ENCODE measurements around the gene ARPC2.

Gene ARPC2

DNA sequence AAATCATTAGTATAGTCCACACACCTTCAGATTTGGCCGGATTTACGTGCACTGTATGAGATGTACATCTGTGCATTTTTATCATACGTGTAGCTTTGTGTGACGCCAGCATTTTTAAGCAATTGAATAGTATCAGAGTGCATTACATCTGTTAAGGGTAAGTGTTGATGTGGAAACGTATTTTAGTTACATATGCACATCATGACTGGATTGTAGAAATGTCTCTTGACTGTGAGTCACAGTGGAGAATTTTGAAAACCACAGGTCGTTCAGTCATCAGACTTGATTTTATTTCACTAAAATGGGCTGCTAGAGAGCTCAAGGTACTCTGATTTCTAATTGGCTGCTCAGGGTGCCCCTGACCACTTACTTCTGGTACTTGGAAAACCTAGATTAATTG is 38.5 kb downstream of the ARPC2 start:
- DNase-seq (ENCODE audit: low read depth), result no peak

DNA sequence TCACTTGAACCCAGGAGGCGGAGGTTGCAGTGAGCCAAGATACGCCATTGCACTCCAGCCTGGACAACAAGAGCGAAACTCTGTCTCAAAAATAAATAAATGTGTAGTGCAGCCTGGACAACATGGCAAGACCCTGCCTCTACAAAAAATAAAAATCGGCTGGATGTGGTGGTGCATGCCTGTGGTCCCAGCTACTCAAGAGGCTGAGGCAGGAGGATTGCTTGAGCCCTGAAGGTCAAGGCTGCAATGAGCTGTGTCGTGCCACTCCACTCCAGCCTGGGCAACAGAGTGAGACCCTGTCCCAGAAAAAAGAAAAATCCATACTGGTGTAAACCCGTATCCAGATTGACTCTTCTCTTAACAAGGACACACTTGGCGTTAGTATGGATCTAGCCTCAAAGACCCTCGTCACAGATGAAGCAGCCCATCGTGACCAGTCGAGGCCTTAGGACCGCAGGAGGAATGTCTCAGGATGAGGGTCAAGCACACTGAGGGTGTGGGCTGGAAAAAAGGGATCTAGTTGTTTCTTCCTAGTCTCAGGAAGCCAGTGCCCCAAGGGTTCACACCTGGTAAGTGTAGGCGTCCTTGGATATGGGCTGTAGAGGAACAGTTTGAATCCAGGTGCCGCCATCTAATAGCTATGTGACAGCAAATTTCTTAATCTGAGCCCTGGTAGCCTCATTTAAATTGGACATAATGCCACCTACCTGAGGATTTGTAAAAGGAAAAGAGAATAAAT is 39.8 kb downstream of the ARPC2 start:
- DNase-seq (ENCODE audit: low read depth), result no peak

DNA sequence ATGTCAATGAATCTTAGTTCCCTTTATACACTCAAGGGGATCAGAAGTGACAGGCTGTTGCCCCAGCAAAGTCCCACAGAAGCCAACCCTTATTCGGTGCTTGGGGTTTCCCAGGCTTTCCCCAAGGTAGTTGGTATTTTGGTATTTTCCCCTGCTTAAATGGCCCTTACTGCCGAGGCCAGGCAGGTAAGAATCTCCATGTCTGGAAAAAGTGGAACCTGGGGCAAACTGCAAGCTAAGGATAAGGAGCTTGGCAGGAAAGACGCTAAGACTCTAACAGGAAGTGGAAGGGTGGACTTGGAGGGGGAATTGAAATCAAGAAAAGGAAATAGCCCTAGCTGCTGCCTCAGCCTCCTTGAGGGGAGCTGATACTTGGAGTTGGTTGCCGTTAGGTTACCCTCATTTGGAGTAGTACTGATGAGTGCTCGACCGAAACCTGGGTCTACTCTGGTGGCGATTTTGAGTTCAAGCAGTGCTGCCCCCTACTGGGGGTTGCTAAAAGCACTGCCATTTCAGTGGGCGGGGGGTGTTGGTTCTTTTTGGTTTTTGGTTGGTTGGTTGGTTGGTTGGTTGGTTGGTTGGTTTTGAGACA is 40.5 kb downstream of the ARPC2 start:
- peak; percentile 53 for DNase-seq (ENCODE audit: low read depth)

DNA sequence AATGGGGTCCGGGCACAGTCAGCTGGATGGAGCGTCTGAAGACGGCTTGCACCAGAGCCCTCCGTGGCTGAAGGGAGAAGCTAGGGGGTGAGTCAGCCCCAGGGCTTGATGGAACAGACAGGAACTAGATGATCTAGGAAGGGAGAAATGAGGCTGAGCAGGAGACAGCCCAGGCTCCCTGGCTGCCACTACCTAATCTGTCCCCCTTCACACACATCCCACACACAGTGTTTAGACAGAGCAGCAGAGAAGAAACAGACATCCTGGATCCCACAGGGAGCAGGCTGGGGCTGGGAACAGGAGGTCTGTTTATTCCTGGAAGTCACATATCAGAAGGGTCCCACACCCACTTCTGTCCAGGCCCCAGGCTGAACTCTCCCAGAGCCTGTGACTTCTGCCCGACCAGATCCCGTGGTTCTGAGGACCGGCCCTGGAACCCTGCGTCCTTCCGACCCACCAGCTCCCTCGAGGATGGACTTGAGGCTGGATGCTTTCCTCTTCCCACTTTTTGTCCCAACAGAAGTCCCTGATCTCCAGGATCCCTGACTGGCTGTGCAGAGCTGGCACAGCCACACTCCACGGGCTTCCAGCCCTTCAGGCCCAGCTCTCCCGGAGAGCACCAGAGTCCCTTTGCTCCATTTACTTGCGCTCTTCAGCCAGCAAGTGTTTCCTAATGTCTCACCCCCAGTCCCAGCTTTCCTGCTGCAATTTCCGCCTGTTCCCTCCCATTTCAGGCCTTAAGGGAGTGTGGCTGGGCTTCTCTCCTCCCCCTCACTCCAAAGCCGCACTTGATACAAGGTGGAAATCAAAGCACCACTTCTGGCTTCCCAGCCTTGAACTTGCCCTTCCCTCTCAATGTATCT is 42.3 kb downstream of the ARPC2 start:
- no peak for DNase-seq (ENCODE audit: low read depth)

DNA sequence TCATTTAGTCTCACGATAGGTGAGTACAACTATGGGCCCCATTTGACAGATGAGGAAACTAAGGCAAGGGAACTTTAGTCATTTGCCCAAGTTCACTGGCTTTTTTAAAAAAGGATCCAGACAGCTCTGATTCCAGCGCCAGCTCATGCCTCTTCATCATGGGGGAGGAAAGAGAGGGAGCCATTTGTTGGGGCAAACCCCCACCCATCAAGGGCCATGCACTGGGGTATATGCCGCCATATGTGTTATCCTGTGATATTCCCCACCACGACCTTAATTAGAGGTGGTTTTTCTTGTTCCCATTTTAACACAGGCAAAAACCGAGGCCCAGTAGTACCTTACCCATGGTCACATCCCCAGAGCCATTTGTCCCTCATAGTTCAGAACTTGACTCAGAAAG is 43.2 kb downstream of the ARPC2 start:
- DNase-seq (ENCODE audit: low read depth), result no peak

DNA sequence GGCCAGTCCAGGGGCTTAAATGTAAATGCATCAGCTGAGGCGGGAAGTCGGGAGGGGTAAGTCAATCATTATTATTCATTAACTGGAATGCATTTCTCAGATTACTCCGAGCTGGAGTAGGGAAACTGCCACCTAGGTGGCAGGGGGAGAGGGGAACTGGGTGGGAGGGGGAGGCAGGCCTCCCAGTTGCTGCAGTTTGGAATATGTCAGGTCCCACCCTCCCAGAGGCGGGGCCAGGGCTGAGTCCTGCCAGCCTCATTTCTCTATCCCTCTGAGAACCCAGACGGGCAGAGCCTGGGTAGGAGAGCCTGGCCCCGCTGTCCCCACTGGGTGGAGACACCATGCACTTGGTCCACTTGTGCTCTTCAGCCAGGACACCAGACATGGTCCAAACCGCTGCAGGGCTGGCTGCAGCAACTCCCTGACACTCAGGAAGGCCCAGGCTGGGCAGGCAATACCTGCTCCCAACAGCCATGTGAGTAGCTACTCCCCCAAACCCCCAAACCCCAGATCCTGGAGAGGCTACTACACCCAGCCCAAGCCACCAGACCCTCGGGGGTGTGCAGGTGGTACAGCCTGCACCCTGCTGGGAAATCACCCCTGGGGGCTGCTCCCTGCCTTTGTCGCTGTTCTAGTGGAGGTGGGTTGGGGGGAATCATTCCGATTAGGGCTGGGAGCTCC is 43.9 kb downstream of the ARPC2 start, which contains the start of gene GPBAR1:
TSS of gene GPBAR1 (plus strand) at position 274 of the 681 bp plus-strand sequence. CDS start 1,710 bp downstream, outside the sequence.
- no peak for DNase-seq (ENCODE audit: low read depth)

DNA sequence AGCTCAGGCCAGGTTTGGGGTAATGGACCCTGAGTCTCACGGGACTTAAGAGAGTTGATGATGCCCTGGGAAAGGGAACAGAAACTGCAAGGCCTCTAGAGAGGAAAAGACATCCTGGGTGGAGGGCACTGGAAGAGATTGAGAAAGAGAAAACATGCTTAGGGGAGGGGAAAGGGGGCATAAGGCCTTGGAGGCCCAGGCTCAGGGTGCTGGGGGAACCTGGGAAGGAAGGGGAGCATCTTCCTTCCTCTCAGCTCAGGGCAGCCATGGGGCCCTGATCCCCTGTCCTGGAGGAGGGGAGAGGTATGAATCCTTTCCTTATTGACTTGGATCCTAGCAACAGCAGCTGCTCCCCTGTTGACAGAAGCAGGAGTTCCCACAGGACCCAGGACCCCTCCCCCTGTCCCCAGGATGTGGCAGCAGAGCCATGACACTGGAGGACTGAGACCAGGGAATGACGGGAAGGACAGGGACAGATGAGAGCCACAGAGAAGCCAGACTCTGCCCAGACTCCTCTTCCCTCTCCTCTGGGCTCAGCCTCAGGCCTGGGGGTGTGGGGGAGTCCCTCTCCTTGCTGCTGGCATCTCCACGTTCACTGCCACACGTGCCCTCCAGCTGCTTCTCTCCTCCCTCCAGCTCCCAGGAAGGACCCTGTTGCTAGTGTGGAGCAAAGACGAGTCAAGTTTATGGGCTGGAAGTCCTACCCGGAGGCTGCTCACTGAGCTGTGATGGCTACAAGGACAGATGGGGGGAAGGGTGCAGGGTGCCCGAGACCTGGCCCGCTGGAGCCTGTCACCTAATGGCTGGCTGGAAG is 44.6 kb downstream of the ARPC2 start:
- no peak for DNase-seq (ENCODE audit: low read depth)

DNA sequence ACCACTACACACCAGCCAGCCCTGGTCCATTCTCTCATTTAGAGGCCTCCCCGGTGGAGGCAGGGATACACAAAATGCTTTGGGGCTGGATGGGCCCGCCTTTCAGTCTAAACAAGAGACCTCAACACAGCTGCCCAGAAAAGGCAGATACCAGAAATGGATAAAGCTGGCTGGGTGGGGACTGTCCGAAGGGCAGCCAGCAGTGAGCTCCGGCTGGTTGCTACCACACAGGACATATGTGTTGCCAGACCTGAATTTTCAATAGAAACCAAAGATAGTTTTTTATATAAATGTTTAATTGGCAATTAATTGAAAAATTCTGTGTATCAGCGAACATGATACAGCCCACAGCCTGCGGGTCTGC is 45.2 kb downstream of the ARPC2 start:
- DNase-seq (ENCODE audit: low read depth), result no peak

DNA sequence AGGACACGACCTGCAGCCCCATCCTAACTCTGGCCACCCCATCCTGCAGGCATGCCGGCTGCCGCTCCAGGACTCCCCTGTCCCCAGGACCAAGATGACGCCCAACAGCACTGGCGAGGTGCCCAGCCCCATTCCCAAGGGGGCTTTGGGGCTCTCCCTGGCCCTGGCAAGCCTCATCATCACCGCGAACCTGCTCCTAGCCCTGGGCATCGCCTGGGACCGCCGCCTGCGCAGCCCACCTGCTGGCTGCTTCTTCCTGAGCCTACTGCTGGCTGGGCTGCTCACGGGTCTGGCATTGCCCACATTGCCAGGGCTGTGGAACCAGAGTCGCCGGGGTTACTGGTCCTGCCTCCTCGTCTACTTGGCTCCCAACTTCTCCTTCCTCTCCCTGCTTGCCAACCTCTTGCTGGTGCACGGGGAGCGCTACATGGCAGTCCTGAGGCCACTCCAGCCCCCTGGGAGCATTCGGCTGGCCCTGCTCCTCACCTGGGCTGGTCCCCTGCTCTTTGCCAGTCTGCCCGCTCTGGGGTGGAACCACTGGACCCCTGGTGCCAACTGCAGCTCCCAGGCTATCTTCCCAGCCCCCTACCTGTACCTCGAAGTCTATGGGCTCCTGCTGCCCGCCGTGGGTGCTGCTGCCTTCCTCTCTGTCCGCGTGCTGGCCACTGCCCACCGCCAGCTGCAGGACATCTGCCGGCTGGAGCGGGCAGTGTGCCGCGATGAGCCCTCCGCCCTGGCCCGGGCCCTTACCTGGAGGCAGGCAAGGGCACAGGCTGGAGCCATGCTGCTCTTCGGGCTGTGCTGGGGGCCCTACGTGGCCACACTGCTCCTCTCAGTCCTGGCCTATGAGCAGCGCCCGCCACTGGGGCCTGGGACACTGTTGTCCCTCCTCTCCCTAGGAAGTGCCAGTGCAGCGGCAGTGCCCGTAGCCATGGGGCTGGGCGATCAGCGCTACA is 45.9 kb downstream of the ARPC2 start:
- DNase-seq (ENCODE audit: low read depth), result no peak

DNA sequence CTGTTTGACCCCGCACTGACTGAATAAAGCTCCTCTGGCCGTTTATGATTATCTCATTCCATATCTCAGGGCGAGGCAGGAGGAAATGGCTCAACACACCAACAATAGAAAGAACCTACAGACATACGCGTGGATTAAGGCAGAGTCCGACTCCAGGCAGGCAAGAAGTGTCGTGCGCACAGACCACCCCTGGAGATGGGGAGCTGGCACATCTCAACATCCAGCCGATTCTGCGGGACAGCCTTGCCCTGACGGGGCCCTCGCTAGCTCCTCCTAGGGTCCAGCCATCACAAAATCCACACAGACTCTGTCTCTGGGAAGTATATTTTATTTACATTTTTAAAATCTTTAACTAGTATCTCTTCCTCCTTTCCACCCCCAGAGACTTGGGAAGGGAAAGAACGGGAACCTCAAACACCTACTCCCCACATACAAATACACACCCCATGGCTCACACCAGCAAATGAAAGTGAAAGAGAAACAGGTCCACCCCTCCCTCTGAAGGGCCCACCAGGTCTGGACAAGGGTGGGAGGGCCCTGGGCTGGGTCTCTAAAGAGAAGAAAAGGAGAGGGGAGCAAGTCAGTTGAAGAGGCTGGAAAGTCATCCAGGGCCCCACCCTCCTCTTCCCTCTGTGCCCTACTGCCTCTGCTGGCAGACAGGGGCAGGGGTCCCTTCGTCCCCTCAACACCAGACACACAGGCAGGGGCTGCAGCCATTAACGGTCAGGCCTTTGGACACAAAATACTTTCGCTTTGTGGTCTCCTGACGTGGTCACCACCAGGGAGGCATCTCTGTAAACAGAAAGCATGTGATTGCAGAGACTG is 47.0 kb downstream of the ARPC2 start:
- DNase-seq (ENCODE audit: low read depth), result no peak

DNA sequence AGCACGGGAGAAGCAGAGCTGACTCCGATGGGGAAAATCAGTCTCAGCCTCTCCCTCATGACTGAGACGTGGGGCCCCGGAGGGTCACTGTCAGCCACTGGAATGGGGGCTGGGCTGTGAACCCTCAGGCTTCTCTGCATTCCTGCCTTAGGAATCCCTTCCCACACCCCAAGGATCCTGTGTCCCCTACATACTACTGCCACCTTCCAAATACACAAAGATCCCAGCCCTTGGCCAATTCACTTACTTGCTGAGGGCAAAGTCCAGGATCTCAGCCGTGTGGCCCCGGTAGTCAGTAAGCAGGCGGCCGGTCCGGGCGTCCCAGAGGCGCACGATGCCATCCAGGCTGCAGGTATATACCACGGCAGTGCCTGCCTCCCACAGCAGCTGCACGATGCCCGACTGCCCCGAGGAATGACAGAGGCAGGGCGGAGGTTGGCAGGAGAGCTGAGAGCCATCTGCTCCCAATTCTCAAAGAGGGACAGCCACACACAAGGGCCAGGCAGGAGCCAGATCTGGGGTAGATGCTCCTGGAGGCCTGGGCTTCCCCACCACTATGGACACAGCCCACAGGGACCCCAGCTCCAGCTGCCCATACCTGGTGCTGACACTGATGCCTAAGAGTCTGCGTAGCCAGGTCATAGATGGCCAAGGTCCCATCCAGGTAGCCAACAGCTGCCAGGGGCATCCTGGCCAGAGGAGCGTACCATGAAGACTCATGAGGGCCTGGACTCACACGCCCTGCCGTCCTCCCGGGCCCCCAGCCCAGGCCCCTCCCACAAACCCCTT is 48.0 kb downstream of the ARPC2 start:
- DNase-seq (ENCODE audit: low read depth), result no peak

DNA sequence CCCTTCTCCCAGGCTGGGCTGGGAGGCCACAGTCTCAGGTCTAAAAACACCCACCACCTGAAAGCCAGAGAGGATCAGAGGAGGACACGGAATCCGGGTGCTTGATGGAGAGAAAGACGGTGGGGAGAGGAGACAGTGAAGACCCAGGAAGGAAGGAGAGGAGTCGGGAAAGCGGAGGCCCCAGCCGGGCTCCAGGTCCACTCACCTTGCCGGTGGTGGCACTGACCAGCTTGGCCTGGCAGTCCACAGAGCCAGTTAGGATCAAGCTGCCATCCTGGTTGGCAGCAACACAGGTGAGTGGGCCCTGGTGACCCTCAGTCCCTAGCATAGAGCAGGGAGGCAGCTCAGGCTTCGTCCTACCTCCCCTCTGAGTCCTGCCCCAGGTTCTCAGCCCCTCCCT is 48.6 kb downstream of the ARPC2 start:
- DNase-seq (ENCODE audit: low read depth), result no peak

DNA sequence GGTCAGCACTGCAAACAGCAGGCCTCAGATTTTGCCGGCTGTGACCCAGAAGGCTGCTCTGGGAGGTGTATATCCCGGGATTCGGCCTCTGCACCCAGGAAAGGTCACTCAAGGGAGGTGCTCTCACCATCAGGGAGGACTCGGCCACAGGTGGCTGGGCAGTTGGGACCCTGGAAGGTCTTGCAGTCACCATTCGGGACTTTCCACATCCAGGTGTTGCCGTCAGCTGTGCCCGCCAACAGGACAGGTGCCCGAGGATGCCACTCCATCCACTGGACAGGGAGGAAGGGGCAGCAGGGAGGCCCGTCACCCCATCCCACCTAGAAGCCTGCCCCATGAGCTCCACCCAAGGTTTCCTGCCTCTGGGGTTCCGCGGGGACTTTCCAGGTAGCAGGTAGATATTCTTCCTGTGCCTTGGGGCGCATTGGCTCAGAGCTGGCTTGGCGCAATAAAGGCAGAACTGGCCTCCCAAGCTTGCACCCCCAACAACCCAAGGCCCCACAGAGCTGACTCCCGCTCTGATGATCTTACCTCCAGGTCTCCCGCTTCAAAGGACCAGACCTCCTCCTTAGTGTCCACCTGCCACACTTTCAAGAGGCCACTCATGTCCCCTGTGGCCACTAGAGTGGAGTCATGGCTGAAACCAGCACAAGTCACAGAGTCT is 49.5 kb downstream of the ARPC2 start:
- no peak for DNase-seq (ENCODE audit: low read depth)

DNA sequence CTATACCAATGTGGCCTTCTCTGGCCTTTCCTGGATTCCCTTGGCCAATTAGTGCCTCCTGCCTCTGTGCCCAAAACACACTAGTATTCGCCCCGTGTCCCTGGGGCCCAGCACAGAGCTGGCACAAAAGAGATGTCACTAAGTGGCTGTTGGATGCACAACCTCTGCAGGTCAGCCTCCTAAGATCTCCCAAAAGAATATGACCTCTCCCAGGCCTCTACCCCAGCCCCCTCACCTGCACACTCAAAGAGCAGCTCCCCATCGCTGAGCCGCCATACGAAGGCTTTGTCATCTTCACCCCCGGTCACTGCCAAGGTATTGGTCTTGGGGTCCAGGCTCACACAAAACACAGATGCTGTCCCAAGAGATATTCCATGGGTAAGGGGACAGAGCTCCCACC is 50.3 kb downstream of the ARPC2 start:
- DNase-seq (ENCODE audit: low read depth), result no peak

DNA sequence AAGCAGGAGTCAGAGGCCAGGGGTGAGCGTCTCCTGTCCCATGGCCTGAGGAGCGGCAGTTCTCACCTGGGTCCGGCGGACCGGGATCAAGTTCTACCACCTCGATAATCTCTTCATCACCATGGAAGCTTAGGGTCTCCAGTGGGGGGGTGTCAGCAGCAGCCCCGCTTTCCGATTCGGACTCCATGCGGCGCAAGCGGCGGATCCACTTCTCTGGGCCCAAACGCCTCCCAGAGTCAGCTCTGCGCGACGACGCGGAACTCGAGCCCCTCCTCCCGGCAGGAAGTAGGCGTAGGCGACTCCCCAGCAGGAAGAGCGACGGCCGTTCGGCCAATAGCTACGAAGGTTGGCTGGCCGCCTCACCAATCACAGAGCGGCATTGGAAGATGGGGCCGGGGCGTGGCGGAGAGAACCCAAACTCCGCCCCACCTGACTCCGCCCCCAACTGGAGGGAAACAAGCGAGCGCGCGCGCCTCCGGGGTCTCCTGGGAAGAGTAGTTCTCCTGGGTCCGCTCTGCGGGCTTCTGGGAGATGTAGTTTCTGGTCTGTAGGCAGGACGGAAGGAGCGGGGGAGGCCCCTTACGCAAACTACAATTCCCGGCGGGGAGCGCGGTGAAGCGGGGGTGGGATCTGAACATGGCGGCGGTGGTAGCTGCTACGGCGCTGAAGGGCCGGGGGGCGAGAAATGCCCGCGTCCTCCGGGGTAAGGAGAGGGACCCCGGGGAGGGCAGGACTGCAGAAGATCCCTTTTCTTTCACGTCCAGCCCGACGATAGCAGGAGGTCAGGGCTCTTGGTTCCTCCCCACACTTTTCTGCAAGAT is 53.1 kb downstream of the ARPC2 start, which contains the start of the genes AAMP and PNKD:
TSS of gene AAMP (minus strand) at position 238 of the 821 bp plus-strand sequence. CDS start at position 187, 51 bp downstream.
TSS of gene PNKD (plus strand) at position 620 of the 821 bp plus-strand sequence. CDS start at position 637, 17 bp downstream.
- peak; percentile 100 for DNase-seq (ENCODE audit: low read depth)

DNA sequence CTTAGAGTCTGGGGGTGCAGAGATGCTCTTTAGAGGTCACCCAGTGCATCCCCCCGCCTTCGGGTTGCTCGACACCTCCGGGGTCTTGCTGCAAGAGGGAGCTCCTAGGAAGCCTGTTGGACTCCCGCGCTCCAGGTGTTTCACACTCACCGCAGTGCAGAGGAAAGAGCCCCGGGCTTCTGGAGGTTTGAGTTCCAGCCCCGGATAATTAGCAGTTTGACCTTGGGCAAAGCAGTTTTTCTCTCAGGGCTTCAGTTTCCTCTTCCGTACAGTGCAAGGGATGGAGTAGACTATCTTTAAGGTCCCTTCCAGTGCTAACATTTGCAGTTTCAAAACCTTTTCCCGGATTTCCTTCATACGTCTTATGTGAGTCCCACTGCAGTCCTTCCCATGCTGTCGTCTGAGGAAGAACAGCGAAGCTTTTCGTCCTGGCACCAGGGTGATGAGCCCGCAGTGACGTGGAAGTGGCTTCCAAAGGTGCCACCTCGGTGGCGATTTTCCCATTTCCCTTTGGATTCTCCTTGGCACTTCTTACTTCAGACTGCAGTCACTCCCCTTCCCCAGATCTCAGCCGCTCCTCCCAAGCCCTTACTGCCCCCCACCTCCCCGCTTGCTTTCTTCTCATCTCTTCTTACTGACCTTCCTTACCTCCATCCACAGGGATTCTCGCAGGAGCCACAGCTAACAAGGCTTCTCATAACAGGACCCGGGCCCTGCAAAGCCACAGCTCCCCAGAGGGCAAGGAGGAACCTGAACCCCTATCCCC is 53.9 kb downstream of the ARPC2 start:
- DNase-seq (ENCODE audit: low read depth), result no peak
